HG03135 (cell line): Measurements from ENCODE around the gene LVRN.
"Not testable (repeated sequence)": the region's sequence is repeated elsewhere in the genome, so short reads cannot be mapped to it uniquely, and the experiment has no call there.

Source experiments
- ATAC-seq: cut with Tn5 transposase; IDR thresholded peaks from one replicate; pipeline ENCODE4 v1.9.1; 2021; ENCODE audit warnings: mild to moderate bottlenecking, moderate library complexity; ENCODE audit not compliant: unreplicated experiment

The LVRN gene, protein sequence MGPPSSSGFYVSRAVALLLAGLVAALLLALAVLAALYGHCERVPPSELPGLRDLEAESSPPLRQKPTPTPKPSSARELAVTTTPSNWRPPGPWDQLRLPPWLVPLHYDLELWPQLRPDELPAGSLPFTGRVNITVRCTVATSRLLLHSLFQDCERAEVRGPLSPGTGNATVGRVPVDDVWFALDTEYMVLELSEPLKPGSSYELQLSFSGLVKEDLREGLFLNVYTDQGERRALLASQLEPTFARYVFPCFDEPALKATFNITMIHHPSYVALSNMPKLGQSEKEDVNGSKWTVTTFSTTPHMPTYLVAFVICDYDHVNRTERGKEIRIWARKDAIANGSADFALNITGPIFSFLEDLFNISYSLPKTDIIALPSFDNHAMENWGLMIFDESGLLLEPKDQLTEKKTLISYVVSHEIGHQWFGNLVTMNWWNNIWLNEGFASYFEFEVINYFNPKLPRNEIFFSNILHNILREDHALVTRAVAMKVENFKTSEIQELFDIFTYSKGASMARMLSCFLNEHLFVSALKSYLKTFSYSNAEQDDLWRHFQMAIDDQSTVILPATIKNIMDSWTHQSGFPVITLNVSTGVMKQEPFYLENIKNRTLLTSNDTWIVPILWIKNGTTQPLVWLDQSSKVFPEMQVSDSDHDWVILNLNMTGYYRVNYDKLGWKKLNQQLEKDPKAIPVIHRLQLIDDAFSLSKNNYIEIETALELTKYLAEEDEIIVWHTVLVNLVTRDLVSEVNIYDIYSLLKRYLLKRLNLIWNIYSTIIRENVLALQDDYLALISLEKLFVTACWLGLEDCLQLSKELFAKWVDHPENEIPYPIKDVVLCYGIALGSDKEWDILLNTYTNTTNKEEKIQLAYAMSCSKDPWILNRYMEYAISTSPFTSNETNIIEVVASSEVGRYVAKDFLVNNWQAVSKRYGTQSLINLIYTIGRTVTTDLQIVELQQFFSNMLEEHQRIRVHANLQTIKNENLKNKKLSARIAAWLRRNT

GRCh38 chr5:115962239-115962564, at the start of gene LVRN:
TSS of gene LVRN (plus strand) at chr5:115962475. CDS start at chr5:115962618, 143 bp downstream.
- ATAC-seq, result no peak

- ATAC-seq, result not testable (repeated sequence)
These were observed 48.5 kb upstream of the LVRN start for GRCh38 chr5:115913623-115914400.

DNA sequence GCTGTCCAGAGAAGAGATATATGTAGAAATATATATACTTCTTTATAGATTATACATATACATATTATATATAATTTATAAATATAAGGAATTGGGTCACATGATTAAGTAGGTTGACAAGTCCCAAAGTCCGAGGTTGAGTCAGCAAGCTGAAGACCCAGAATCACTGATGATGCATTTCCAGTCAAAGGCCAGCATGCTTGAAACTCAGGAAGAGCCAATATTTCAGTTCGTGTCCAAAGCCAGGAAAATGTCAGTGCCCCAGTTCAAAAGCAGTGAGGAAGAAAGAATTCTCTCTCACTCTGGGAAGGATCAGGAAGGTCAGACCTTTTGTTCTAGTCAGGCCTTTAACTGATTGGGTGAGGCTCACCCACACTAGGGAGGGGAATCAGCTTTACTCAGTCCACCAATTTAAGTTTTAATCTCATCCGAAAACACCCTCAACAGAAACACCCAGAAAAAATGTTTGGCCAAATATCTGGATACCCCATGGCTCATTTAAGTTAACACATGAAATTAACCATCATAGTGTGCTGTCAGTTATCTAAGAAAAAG, 42.0 kb upstream of the LVRN start:
- ATAC-seq, result no peak

GRCh38 chr5:115928578-115929407, 33.5 kb upstream of the LVRN start:
- not testable (repeated sequence) for ATAC-seq

GRCh38 chr5:115930171-115930570, 32.1 kb upstream of the LVRN start:
- not testable (repeated sequence) for ATAC-seq

- no peak for ATAC-seq
These were observed 31.5 kb upstream of the LVRN start for GRCh38 chr5:115930630-115931337.

- ATAC-seq, result no peak
These were observed 29.3 kb upstream of the LVRN start for GRCh38 chr5:115932991-115933390.

DNA sequence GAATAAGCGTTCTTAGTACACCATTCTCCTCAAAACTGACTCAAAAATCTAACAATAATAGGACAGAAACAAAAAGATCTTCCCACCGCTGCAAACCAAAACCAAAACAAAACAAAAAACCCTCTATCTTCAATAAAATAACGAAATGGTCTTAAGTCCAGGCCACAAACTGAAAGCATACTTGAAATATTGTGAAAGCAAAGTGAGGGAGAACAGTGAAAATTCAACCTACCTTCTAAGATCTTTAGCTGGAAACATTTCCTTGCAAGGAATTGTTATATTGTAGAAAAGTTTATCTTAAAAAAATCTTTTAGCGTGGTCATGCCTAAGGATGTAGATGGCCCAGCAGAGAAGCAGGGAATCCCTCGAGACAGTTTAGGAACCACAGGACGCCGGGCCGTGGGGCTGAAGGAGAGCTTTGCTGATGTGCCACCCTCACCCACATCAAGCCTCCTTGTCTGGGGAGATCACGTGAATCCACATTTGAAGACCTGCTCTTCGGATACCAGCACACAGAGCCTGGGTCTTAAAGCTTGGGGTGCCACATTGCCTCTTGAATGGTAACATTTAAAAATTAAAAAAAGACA, 27.8 kb upstream of the LVRN start:
- ATAC-seq, result no peak

DNA sequence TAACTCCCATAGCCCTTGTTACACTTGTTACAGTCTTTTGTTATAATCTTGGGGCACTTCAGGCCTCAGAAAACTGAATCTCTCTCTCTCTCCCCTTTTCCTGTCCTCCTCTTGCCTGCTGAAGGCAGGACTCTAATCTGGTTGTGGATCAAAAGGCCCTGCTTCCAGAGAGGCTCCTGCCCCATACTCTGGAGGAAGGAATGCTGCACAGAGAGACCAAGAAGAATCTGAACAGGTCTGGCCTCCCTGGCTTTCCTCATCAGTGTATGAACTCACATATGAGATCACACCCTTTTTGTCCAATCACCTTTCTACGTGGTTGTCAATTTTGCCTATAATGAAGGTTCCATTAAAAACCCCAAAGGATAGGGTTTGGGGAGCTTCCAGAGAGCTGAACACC, 26.2 kb upstream of the LVRN start:
- ATAC-seq, result no peak

DNA sequence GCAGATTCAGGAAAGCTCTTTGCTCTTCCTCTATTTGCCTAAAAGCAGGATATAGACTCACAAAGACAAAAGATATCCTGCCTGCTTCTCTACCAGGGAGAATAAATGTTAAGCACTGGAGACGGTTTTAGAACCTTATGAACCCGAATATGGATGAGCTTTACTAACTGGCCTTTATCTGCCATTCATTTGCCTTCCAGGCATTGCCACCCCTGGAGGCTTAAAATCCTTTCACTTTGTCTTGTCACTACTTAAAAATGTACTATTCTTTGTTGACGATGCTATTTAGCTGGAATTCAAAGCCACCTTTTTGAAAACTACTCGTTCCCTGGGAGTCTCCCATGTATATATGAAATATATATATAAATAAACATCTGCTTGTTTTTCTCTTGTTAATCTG, 23.2 kb upstream of the LVRN start:
- no peak for ATAC-seq

DNA sequence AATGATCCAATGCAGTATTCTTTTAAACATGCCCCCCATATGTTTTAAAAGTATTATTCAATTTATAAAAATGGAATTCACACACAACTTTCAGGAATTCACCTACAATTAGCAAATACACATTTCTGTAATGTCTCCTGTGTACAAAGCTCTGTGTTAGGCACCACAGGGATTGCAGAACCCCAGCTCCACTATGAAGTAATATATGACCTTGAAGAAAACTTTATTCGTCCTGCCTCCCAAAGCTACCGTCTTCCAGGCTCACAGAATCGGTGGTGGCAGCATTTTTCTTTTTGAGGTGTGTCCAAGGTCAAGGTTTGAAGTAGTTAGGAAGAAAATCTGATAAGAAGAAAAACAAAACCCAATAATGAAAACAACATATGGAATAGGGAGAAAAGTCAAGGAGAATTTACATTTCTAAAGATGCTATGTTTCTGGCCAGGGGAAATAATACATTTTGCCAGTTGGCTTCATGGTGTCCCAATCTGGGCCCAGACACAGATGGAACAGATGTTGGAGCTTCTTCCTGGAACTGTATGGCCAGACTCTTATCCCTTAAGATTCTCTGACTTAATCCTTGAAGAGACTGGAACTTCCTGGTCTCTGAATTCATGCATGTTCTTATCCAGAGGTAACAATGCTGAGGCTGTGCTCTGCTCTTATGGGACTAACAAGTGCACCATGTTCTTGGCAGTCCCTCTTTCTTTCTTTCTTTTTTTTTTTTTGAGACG, 22.0 kb upstream of the LVRN start:
- ATAC-seq, result no peak

- ATAC-seq, result no peak
These were observed 21.1 kb upstream of the LVRN start for GRCh38 chr5:115941051-115941675.

DNA sequence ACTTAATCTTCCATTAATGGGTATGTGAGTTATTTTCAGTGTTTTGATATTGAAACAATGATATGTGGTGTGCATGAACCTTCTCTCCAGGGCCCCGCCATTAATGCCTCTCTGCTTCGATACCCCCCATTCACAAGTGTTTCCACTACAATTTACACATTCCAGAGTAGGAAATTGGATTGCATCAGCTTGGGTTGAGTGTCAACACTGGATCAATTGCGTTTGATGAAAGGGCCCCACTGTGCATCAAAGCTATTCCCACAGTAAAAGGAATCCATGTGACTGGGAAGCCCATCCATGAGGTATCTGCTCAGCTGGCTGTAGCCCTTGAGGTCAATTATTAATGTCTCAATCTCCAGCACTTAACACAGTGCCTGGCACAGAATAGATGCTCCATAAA, 17.8 kb upstream of the LVRN start:
- ATAC-seq, result no peak

- ATAC-seq, result no peak
These were observed 15.6 kb upstream of the LVRN start for GRCh38 chr5:115946655-115947054.

GRCh38 chr5:115947260-115947659, 15.0 kb upstream of the LVRN start:
- no peak for ATAC-seq

DNA sequence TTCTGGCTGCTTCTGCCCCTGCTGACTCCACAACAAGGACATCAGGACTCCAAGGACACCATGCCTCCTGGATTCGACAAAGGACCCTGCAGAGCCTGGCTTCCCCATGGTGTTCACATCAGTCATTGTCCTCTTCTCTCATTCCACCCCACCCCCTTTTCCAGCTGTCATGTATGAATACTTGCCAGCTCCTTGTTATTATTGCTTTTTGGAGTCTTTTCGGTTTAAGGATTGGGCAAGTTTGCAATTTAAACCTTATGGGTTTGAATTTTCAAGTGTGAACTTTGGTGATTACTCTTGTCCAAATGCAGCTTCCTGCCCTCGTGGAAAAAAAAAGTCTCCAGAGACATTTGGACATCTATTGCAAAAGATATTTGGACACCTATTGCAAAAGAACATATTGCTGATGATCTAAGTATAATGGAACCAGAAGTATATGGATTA, 14.2 kb upstream of the LVRN start:
- ATAC-seq, result no peak

DNA sequence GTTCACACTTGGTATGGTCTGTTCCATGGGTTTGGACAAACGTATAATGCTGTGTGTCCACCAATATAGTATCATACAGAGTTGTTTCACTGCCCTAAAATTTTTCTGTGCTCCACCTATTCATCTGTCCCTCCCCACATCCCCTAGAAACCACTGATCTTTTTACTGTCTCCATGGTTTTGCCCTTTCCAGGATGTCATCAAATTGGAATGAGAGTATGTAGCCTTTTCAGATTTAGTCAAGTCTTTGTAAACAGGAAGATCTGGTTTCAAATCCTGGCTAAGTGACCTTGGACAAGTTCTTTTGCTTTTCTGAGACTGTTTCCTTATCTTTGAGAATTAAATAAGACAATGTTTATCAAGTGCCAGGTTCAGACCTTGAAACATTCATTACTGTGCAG, 13.2 kb upstream of the LVRN start:
- no peak for ATAC-seq

DNA sequence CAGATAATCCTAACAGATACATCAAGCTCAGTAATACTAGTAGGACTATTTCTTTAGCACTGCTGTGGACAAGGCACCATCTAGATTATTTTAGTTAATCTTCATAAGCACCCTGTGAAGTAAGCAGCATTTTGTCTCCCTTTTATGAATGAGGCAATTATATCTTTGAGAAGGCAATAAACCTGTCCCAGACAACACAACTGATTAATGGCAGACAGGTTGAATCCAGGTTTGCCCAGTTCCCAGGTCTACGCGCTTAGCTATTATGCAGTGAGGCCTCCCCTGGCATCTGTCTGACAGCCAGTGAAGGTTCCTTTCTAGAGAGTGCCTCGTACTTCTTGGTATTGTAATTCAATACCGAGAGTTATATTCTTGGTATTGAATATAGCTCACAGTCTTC, 9.7 kb upstream of the LVRN start:
- ATAC-seq, result no peak
